GM12878 (cell line): Measurements from ENCODE around the gene IRS1. TPM values are rescaled to one million over a fixed set of nuclear protein-coding genes. Genes with fewer than 3 reads are reported as not detected.

Experiments
- ATAC-seq: fragments of 200-7000 bp; cut with Tn5 transposase; 3 replicates; pipeline ENCODE4 v1.9.1; 2020; ENCODE audit warnings: mild to moderate bottlenecking, moderate library complexity
- BruUV-seq: library from RNA; stranded (reverse); fragments of 400-500 nt; replicated peaks from 2 replicates; lab custom pipeline; 2021; lab: Mats Ljungman, UMichigan
- CTCF ChIA-PET: fragments of 300-600 bp; sonication (Branson Sonifier 250); formaldehyde crosslinking; extraction: SDS; loops from one replicate; lab custom pipeline; 2021; ENCODE audit warnings: inconsistent platforms; lab: Yijun Ruan, JAX
- POLR2A ChIA-PET: fragments of 350-600 bp; formaldehyde crosslinking; extraction: SDS; loops from one replicate; lab custom pipeline; 2021; ENCODE audit warnings: inconsistent platforms; lab: Charles Lee
- RAD21 ChIA-PET: fragments of 300-600 bp; sonication (Branson Sonifier 250); formaldehyde crosslinking; loops from one replicate; lab custom pipeline; 2023; ENCODE audit warnings: antibody characterized with exemption; ENCODE audit not compliant: unreplicated experiment; lab: Charles Lee
- SMC1A ChIA-PET: fragments of 300-600 bp; sonication (Branson Sonifier 250); formaldehyde crosslinking; loops from one replicate; lab custom pipeline; 2023; ENCODE audit not compliant: unreplicated experiment, uncharacterized antibody; lab: Charles Lee
- DNase-seq: peaks from one replicate; pipeline ENCODE4 v3.0.0-alpha.2; 2011; ENCODE audit warnings: low read depth, low spot score
- FAIRE-seq: peaks from 3 replicates; lab custom pipeline; 2011; peaks lifted over from hg19 to GRCh38; lab: Jason Lieb, UNC
- H2AFZ ChIP-seq: 2 replicates; pipeline ENCODE4 v1.6.0; 2011; ENCODE audit warnings: low read depth, low read length, control low read depth; ENCODE audit not compliant: control insufficient read depth
- H3K27ac ChIP-seq: 2 replicates; pipeline ENCODE4 v1.5.1; 2011; ENCODE audit warnings: control low read depth; ENCODE audit not compliant: control insufficient read depth, insufficient read depth
- H3K27me3 ChIP-seq, 2 experiments: replicated peaks in 1 of 2; 2 replicates each; pipeline versions ENCODE4 v1.6.0 to v1.6.1; 2011; ENCODE audit warnings: low read length in 1 of 2; ENCODE audit not compliant: control insufficient read depth in 2 of 2, insufficient read depth in 2 of 2
- H3K36me3 ChIP-seq, 2 experiments: 2 replicates each; pipeline ENCODE4 v1.5.1; 2011; ENCODE audit warnings: low read length in 1 of 2; ENCODE audit not compliant: control insufficient read depth in 2 of 2, insufficient read depth in 2 of 2
- H3K4me1 ChIP-seq: 2 replicates; pipeline ENCODE4 v1.6.1; 2011; ENCODE audit warnings: mild to moderate bottlenecking, low read length, moderate library complexity, mixed read lengths; ENCODE audit not compliant: control insufficient read depth, insufficient read depth
- H3K4me2 ChIP-seq: 2 replicates; pipeline ENCODE4 v1.6.0; 2011; ENCODE audit warnings: control low read depth; ENCODE audit not compliant: control insufficient read depth, insufficient read depth
- H3K4me3 ChIP-seq: fragments of 200-600 bp; sonication (generic); 2 replicates; pipeline ENCODE4 v1.5.1; 2016
- H3K79me2 ChIP-seq: 2 replicates; pipeline ENCODE4 v1.6.0; 2011; ENCODE audit warnings: low read length; ENCODE audit not compliant: control insufficient read depth, insufficient read depth
- H3K9ac ChIP-seq: 2 replicates; pipeline ENCODE4 v1.8.0; 2011; ENCODE audit warnings: low read length, control low read depth, mixed read lengths; ENCODE audit not compliant: control insufficient read depth, insufficient read depth
- H3K9me3 ChIP-seq: replicated peaks from 3 replicates; pipeline ENCODE4 v1.5.1; 2011; ENCODE audit warnings: mild to moderate bottlenecking, low read length; ENCODE audit not compliant: control insufficient read depth, insufficient read depth
- H4K20me1 ChIP-seq: 2 replicates; pipeline ENCODE4 v1.6.0; 2011; ENCODE audit not compliant: control insufficient read depth, insufficient read depth
- FOXK2 ChIP-seq: fragments of 450-650 bp; IDR thresholded peaks from 2 replicates; pipeline ENCODE4 v1.6.1; 2017; ENCODE audit warnings: mild to moderate bottlenecking, moderate library complexity
- GATAD2B ChIP-seq: fragments of 450-650 bp; conservative IDR thresholded peaks from 2 replicates; pipeline ENCODE4 v1.6.1; 2017; ENCODE audit warnings: low read depth, mild to moderate bottlenecking, moderate library complexity
- MEF2B ChIP-seq: fragments of 450-650 bp; IDR thresholded peaks from 2 replicates; pipeline ENCODE4 v1.6.1; 2018; ENCODE audit warnings: mild to moderate bottlenecking, moderate library complexity; ENCODE audit not compliant: partially characterized antibody, poor library complexity, severe bottlenecking
- NFIC ChIP-seq: IDR thresholded peaks from 2 replicates; pipeline ENCODE4 v1.6.1; 2012; ENCODE audit warnings: low read depth, mild to moderate bottlenecking, inconsistent platforms, low read length, moderate library complexity
- RAD51 ChIP-seq: fragments of 450-650 bp; IDR thresholded peaks from 2 replicates; pipeline ENCODE4 v1.6.1; 2016; ENCODE audit warnings: moderate library complexity, mild to moderate bottlenecking, inconsistent platforms
- SMC3 ChIP-seq: IDR thresholded peaks from 2 replicates; pipeline ENCODE4 v1.6.1; 2011; ENCODE audit warnings: low read length, improper control_type of control experiment, borderline replicate concordance
- SPI1 ChIP-seq: IDR thresholded peaks from 2 replicates; pipeline ENCODE4 v1.6.1; 2011; ENCODE audit warnings: low read depth, mild to moderate bottlenecking, low read length, moderate library complexity, borderline replicate concordance; ENCODE audit not compliant: insufficient read depth
- ZNF24 ChIP-seq: fragments of 450-650 bp; IDR thresholded peaks from 2 replicates; pipeline ENCODE4 v1.6.1; 2017; ENCODE audit warnings: antibody characterized with exemption, mild to moderate bottlenecking
- ZZZ3 ChIP-seq: IDR thresholded peaks from 2 replicates; pipeline ENCODE4 v1.6.1; 2011; ENCODE audit warnings: low read depth; ENCODE audit not compliant: control insufficient read depth, insufficient read length
- WGBS: methylation state at CpG from one replicate; pipeline ENCODE4 v1.1.6; 2016; ENCODE audit warnings: low lambda C conversion rate; ENCODE audit not compliant: insufficient replicate concordance, insufficient coverage; ENCODE audit errors: missing lambda C conversion rate; 5-methylcytosine and 5-hydroxymethylcytosine counted together
- in situ Hi-C: fragments of 300-500 bp; cut with MboI; formaldehyde crosslinking; loops from 9 replicates; pipeline ENCODE4 v1.14.3; 2018; ENCODE audit warnings: mixed read lengths
- intact Hi-C: fragments of 100-400 bp; cut with micrococcal nuclease; formaldehyde crosslinking; loops from one replicate; pipeline ENCODE4 v1.14.2; 2022; ENCODE audit not compliant: unreplicated experiment
- polyA plus RNA-seq, 11 experiments: library from polyadenylated mRNA; depleted of rRNA in 4 of 11; unstranded in 6 of 11; stranded (reverse) in 5 of 11; fragments of >200 nt; fragmentation: Nextera tagmentation in 4 of 11; fragmentation: Illumina TruSeq in 1 of 11; extraction: Ambion mirVana in 4 of 11; extraction: Trizol in 1 of 11; gene quantifications; 1 replicate in 1 of 11; 2 replicates in 10 of 11; pipeline versions ENCODE4 v1.2.1 to v1.2.3, GENCODE V29; 2011 to 2016; ENCODE audit warnings: inconsistent platforms in 2 of 11, missing spikeins in 2 of 11, low read depth in 1 of 11
- total RNA-seq, 4 experiments: library from RNA; depleted of rRNA in 3 of 4; stranded (reverse); fragments of >200 nt in 3 of 4; fragmentation: Illumina TruSeq in 1 of 4; extraction: Trizol in 1 of 4; gene quantifications; 2 replicates each; pipeline versions ENCODE4 v1.2.1 to v1.2.3, GENCODE V29; 2013 to 2021
- TF ChIP-seq, protein P1 (sequence below): fragments of 450-650 bp; IDR thresholded peaks from 2 replicates; pipeline ENCODE4 v1.6.1; 2017; ENCODE audit warnings: mild to moderate bottlenecking, low read depth, inconsistent platforms; ENCODE audit not compliant: poor library complexity, severe bottlenecking
- TF ChIP-seq, protein P2 (sequence below): fragments of 450-650 bp; IDR thresholded peaks from 2 replicates; pipeline ENCODE4 v1.6.1; 2018; ENCODE audit warnings: mild to moderate bottlenecking, low read depth, moderate library complexity; ENCODE audit not compliant: partially characterized antibody

The IRS1 gene
- total and polyA plus RNA-seq, 10 of the 15 experiments (the other 5 are each of a cell fraction or from before 2014, with no cell fraction given) = 0.03 to 1.7 (median 0.34) TPM

DNA sequence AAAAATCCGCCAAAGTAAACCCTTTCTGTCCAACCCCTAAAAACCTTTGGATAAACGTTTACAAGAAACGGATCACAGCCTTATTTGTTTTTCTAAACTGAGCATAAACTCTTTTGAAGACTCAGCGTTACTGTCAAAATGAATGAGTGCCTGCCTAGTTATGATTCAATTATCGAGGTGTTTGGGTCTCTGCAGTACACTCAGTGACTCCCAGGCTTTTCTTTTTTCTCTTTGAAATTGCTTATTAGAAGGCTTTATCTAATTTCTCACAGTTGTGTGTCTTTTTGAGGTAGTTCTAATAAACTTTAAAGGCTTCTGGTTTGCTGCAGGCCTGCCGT is 36.9 kb upstream of the IRS1 start:
- SMC1A ChIA-PET = interaction anchor here (0.9 to 2.3 kb wide), 7 partner anchors 11 to 149 kb away, joined by 3 to 6 read pairs (median 4); no protein-coding TSS in a partner anchor
- Histone ChIP-seq H2AFZ (no peak overlapping the region), H3K27ac (peak overlapping the region; percentile 97), H3K36me3 (no peaks in the 10 kb centered on the region), H3K4me3 (peak overlapping the region; percentile 79), H3K79me2 (peaks cover 72% of the 10 kb centered on the region), H3K9ac (peak overlapping the region; percentile 98), H3K4me1 (peaks cover 9% of the 10 kb centered on the region; the same call in 1 of the 2 replicates), H3K9me3 (peaks cover 2% of the 10 kb centered on the region), H3K4me2 (peak overlapping the region; percentile 73), H3K27me3 (no peaks in the 10 kb centered on the region), H4K20me1 (no peaks in the 10 kb centered on the region)
- RAD21 ChIA-PET = interaction anchor here (0.6 to 3.2 kb wide), 3 partner anchors 9 to 65 kb away, joined by 3 to 9 read pairs (median 3); no protein-coding TSS in a partner anchor
- intact Hi-C loops (loop anchor here (2.0 to 10.0 kb wide), 5 partner anchors 26 to 1892 kb away; partner anchors contain the start of gene DOCK10), in situ Hi-C loops (loop anchor here (5.0 to 25.0 kb wide), 2 partner anchors 136 to 951 kb away; no protein-coding TSS in a partner anchor)
- under 1% methylated on average over 6 of the region's 6 CpGs for WGBS
- CTCF ChIA-PET = no interaction called here
- FAIRE-seq = no peak
- BruUV-seq = TSS peak; percentile 68
- POLR2A ChIA-PET = interaction anchor here (1.0 to 2.7 kb wide), 3 partner anchors 11 to 42 kb away, joined by 3 to 19 read pairs (median 4); no protein-coding TSS in a partner anchor
- DNase-seq = no peak
- ATAC-seq = peak; percentile 3; the same call in 2 of the 3 replicates
- 0 out of 2 replicates have a peak, but pooled peaks have one; percentile 18 for TF ChIP-seq SMC3
- no peak for TF ChIP-seq FOXK2
- 0 out of 2 replicates have a peak, but pooled peaks have one; percentile 1 for TF ChIP-seq GATAD2B
- TF ChIP-seq ZZZ3 = no peak
- TF ChIP-seq, protein P1, sequence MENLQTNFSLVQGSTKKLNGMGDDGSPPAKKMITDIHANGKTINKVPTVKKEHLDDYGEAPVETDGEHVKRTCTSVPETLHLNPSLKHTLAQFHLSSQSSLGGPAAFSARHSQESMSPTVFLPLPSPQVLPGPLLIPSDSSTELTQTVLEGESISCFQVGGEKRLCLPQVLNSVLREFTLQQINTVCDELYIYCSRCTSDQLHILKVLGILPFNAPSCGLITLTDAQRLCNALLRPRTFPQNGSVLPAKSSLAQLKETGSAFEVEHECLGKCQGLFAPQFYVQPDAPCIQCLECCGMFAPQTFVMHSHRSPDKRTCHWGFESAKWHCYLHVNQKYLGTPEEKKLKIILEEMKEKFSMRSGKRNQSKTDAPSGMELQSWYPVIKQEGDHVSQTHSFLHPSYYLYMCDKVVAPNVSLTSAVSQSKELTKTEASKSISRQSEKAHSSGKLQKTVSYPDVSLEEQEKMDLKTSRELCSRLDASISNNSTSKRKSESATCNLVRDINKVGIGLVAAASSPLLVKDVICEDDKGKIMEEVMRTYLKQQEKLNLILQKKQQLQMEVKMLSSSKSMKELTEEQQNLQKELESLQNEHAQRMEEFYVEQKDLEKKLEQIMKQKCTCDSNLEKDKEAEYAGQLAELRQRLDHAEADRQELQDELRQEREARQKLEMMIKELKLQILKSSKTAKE = peak; percentile 75
- 0 out of 2 replicates have a peak, but pooled peaks have one; percentile 0 for TF ChIP-seq SPI1
- TF ChIP-seq ZNF24 = no peak
- TF ChIP-seq RAD51 = peak; percentile 20; the same call in 1 of the 2 replicates
- TF ChIP-seq NFIC = 0 out of 2 replicates have a peak, but pooled peaks have one; percentile 3
- peak; percentile 5 for TF ChIP-seq MEF2B
- TF ChIP-seq, protein P2, sequence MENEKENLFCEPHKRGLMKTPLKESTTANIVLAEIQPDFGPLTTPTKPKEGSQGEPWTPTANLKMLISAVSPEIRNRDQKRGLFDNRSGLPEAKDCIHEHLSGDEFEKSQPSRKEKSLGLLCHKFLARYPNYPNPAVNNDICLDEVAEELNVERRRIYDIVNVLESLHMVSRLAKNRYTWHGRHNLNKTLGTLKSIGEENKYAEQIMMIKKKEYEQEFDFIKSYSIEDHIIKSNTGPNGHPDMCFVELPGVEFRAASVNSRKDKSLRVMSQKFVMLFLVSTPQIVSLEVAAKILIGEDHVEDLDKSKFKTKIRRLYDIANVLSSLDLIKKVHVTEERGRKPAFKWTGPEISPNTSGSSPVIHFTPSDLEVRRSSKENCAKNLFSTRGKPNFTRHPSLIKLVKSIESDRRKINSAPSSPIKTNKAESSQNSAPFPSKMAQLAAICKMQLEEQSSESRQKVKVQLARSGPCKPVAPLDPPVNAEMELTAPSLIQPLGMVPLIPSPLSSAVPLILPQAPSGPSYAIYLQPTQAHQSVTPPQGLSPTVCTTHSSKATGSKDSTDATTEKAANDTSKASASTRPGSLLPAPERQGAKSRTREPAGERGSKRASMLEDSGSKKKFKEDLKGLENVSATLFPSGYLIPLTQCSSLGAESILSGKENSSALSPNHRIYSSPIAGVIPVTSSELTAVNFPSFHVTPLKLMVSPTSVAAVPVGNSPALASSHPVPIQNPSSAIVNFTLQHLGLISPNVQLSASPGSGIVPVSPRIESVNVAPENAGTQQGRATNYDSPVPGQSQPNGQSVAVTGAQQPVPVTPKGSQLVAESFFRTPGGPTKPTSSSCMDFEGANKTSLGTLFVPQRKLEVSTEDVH = peak; percentile 13
